HEK293 (cell line): ENCODE results near the gene BPNT1.
"Not testable (repeated sequence)": the region's sequence is repeated elsewhere in the genome, so short reads cannot be mapped to it uniquely, and the experiment has no call there.

Experiments
- CTCF ChIA-PET: fragments of 350-600 bp; formaldehyde crosslinking; extraction: SDS; loops from one replicate; lab custom pipeline; 2021; ENCODE audit warnings: antibody characterized with exemption; lab: Yijun Ruan, JAX
- POLR2A ChIA-PET: fragments of 300-600 bp; formaldehyde crosslinking; extraction: SDS; loops from one replicate; lab custom pipeline; 2020; ENCODE audit warnings: antibody characterized with exemption, inconsistent platforms; lab: Yijun Ruan, JAX
- H3K27ac ChIP-seq: fragments of 200-500 bp; sonication (Bioruptor generic); 2 replicates; pipeline ENCODE4 v1.5.1; 2014; ENCODE audit warnings: low read depth, low read length, control low read depth, inconsistent platforms; ENCODE audit errors: extremely low read depth
- H3K36me3 ChIP-seq, 2 experiments: fragments of 200-500 bp in 1 of 2; sonication (Bioruptor generic) in 1 of 2; 1 replicate in 1 of 2; 2 replicates in 1 of 2; pipeline ENCODE4 v1.5.1; 2014 to 2017; ENCODE audit warnings: inconsistent platforms in 2 of 2, low read length in 2 of 2; ENCODE audit not compliant: control insufficient read depth in 2 of 2, insufficient read depth in 1 of 2
- H3K4me1 ChIP-seq: fragments of 200-500 bp; sonication (Bioruptor generic); 2 replicates; pipeline ENCODE4 v1.5.1; 2014; ENCODE audit warnings: mild to moderate bottlenecking, low read length, inconsistent platforms; ENCODE audit not compliant: control insufficient read depth, insufficient read depth
- H3K4me3 ChIP-seq: 2 replicates; pipeline ENCODE4 v1.5.1; 2011; ENCODE audit warnings: low read depth, mild to moderate bottlenecking, control low read depth, low read length, moderate library complexity
- H3K9me3 ChIP-seq: fragments of 200-500 bp; sonication (Bioruptor generic); 2 replicates; pipeline ENCODE4 v1.5.1; 2014; ENCODE audit warnings: low read depth, low read length, inconsistent platforms; ENCODE audit not compliant: control insufficient read depth, insufficient read depth
- KLF9 ChIP-seq: fragments of 450-650 bp; formaldehyde crosslinking; IDR thresholded peaks from 2 replicates; pipeline ENCODE4 v1.5.1; 2016; ENCODE audit warnings: missing biosample characterization, missing genetic modification characterization, low read depth
- SCRT2 ChIP-seq: fragments of 450-650 bp; formaldehyde crosslinking; IDR thresholded peaks from 2 replicates; pipeline ENCODE4 v1.5.1; 2016; ENCODE audit warnings: missing biosample characterization, missing genetic modification characterization
- YY1 ChIP-seq: fragments of 450-650 bp; formaldehyde crosslinking; IDR thresholded peaks from 2 replicates; pipeline ENCODE4 v1.5.1; 2018; ENCODE audit warnings: missing biosample characterization, missing genetic modification characterization
- ZBTB17 ChIP-seq: fragments of 450-650 bp; formaldehyde crosslinking; IDR thresholded peaks from 2 replicates; pipeline ENCODE4 v1.5.1; 2016; ENCODE audit warnings: missing biosample characterization, missing genetic modification characterization
- ZNF112 ChIP-seq: fragments of 450-650 bp; formaldehyde crosslinking; IDR thresholded peaks from 2 replicates; pipeline ENCODE4 v1.5.0; 2017; ENCODE audit warnings: missing biosample characterization, missing genetic modification characterization
- ZNF121 ChIP-seq: fragments of 450-650 bp; formaldehyde crosslinking; IDR thresholded peaks from 2 replicates; pipeline ENCODE4 v1.5.1; 2016; ENCODE audit warnings: missing biosample characterization, missing genetic modification characterization
- ZNF133 ChIP-seq: fragments of 450-650 bp; formaldehyde crosslinking; IDR thresholded peaks from 2 replicates; pipeline ENCODE4 v1.5.1; 2016; ENCODE audit warnings: missing biosample characterization, missing genetic modification characterization
- ZNF211 ChIP-seq: fragments of 450-650 bp; formaldehyde crosslinking; IDR thresholded peaks from 2 replicates; pipeline ENCODE4 v1.5.1; 2016; ENCODE audit warnings: low read depth, missing biosample characterization, missing genetic modification characterization
- ZNF223 ChIP-seq: fragments of 450-650 bp; formaldehyde crosslinking; IDR thresholded peaks from 2 replicates; pipeline ENCODE4 v1.5.1; 2016; ENCODE audit warnings: missing biosample characterization, missing genetic modification characterization
- ZNF239 ChIP-seq: fragments of 450-650 bp; formaldehyde crosslinking; IDR thresholded peaks from 2 replicates; pipeline ENCODE4 v1.5.1; 2016; ENCODE audit warnings: missing biosample characterization, missing genetic modification characterization
- ZNF280D ChIP-seq: fragments of 450-650 bp; formaldehyde crosslinking; IDR thresholded peaks from 2 replicates; pipeline ENCODE4 v1.5.1; 2016; ENCODE audit warnings: missing biosample characterization, missing genetic modification characterization
- ZNF555 ChIP-seq: fragments of 450-650 bp; formaldehyde crosslinking; conservative IDR thresholded peaks from 2 replicates; pipeline ENCODE4 v1.5.1; 2017; ENCODE audit warnings: missing biosample characterization, mild to moderate bottlenecking, missing genetic modification characterization, inconsistent platforms
- ZNF660 ChIP-seq: fragments of 450-650 bp; IDR thresholded peaks from 2 replicates; pipeline ENCODE4 v1.5.1; 2018; ENCODE audit warnings: missing biosample characterization, mild to moderate bottlenecking, missing genetic modification characterization
- ZNF747 ChIP-seq: fragments of 450-650 bp; formaldehyde crosslinking; IDR thresholded peaks from 2 replicates; pipeline ENCODE4 v1.5.1; 2016; ENCODE audit warnings: missing biosample characterization, missing genetic modification characterization
- TF ChIP-seq, protein P1 (sequence below): fragments of 450-650 bp; IDR thresholded peaks from 2 replicates; pipeline ENCODE4 v1.5.1; 2018; ENCODE audit warnings: missing biosample characterization, mild to moderate bottlenecking, missing genetic modification characterization
- TF ChIP-seq, protein P2 (sequence below): fragments of 450-650 bp; formaldehyde crosslinking; IDR thresholded peaks from 2 replicates; pipeline ENCODE4 v1.5.1; 2016; ENCODE audit warnings: missing biosample characterization, missing genetic modification characterization
- TF ChIP-seq, protein P3 (sequence below): fragments of 450-650 bp; formaldehyde crosslinking; IDR thresholded peaks from 2 replicates; pipeline ENCODE4 v1.5.1; 2016; ENCODE audit warnings: missing biosample characterization, missing genetic modification characterization
- TF ChIP-seq, protein P4 (sequence below): fragments of 450-650 bp; formaldehyde crosslinking; IDR thresholded peaks from 2 replicates; pipeline ENCODE4 v1.5.1; 2017; ENCODE audit warnings: missing biosample characterization, mild to moderate bottlenecking, missing genetic modification characterization, moderate library complexity

The BPNT1 gene

DNA sequence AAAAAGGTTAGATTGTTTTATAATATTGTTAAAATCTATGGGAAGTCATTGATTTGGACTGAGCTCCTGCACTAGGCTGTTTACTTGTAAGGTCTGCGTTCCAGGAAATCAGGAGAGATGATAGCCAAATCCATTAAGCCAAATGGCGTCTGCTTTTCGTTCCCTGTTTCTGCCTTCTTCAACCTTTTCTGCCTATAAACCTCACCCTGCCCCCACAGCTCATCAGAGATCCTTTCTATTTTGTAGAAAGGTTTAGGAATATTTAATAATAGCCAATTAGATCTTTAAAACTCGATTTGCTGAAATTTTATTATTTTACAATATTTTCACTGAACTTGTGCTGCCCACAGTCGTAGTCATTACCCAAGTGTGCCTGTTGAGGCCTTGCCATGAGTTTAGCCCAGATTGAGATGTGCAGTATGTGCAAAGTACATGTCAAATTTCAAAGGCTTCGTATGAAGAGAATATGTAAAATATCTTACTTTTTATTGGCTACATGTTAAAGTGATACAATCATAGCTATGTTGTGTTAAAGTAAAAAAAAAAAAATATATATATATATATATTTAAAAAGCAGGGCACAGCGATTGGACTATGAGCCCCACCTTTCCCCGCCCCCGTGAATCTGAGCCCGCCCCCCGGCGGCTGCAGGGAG, 3.9 kb upstream of the BPNT1 start:
- no peak overlapping the region for H3K4me3 ChIP-seq
- no peaks in the 10 kb centered on the region for H3K9me3 ChIP-seq
- CTCF ChIA-PET = interaction anchor here (0.6 kb wide), 1 partner anchor 10 kb away, joined by 4 read pairs; no protein-coding TSS in a partner anchor
- POLR2A ChIA-PET = no interaction called here
- TF ChIP-seq ZBTB17 (tag by site-specific recombination) (peak; percentile 76), ZNF747 (tag by site-specific recombination) (no peak)
- TF ChIP-seq, protein P1, sequence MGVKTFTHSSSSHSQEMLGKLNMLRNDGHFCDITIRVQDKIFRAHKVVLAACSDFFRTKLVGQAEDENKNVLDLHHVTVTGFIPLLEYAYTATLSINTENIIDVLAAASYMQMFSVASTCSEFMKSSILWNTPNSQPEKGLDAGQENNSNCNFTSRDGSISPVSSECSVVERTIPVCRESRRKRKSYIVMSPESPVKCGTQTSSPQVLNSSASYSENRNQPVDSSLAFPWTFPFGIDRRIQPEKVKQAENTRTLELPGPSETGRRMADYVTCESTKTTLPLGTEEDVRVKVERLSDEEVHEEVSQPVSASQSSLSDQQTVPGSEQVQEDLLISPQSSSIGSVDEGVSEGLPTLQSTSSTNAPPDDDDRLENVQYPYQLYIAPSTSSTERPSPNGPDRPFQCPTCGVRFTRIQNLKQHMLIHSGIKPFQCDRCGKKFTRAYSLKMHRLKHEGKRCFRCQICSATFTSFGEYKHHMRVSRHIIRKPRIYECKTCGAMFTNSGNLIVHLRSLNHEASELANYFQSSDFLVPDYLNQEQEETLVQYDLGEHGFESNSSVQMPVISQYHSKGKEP = no peak
- TF ChIP-seq, protein P2, sequence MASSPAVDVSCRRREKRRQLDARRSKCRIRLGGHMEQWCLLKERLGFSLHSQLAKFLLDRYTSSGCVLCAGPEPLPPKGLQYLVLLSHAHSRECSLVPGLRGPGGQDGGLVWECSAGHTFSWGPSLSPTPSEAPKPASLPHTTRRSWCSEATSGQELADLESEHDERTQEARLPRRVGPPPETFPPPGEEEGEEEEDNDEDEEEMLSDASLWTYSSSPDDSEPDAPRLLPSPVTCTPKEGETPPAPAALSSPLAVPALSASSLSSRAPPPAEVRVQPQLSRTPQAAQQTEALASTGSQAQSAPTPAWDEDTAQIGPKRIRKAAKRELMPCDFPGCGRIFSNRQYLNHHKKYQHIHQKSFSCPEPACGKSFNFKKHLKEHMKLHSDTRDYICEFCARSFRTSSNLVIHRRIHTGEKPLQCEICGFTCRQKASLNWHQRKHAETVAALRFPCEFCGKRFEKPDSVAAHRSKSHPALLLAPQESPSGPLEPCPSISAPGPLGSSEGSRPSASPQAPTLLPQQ (tag by site-specific recombination) = no peak
- peaks cover 22 to 29% of the 10 kb centered on the region in 2 experiments; a peak in 2 of 3 replicates for H3K36me3 ChIP-seq
- H3K27ac ChIP-seq = no peak overlapping the region
- H3K4me1 ChIP-seq = no peaks in the 10 kb centered on the region

DNA sequence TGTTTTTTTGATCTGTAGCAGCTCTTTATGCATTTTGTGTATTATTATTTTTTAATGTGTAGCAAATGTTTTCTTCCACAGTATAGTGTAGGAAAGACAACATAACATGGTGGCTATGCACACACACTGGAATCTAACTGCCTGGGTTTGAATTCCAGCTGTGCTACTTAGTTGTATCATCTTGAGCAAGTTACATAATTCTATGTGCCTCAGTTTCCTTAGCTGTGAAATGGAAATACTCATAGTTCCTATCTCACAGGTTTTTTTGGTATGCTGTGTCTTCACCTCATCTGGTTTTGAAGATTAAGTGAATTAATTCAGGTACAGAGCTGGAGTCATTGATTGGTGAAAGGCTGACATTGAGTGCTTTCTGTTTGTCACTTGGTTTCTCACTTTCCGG, 3.1 kb upstream of the BPNT1 start:
- CTCF ChIA-PET = interaction anchor here (0.6 kb wide), 1 partner anchor 65 kb away, joined by 3 read pairs; no protein-coding TSS in a partner anchor
- no peak for TF ChIP-seq ZNF112 (tag by site-specific recombination)
- no peak for TF ChIP-seq ZNF660 (tag by site-specific recombination)
- TF ChIP-seq, protein P3, sequence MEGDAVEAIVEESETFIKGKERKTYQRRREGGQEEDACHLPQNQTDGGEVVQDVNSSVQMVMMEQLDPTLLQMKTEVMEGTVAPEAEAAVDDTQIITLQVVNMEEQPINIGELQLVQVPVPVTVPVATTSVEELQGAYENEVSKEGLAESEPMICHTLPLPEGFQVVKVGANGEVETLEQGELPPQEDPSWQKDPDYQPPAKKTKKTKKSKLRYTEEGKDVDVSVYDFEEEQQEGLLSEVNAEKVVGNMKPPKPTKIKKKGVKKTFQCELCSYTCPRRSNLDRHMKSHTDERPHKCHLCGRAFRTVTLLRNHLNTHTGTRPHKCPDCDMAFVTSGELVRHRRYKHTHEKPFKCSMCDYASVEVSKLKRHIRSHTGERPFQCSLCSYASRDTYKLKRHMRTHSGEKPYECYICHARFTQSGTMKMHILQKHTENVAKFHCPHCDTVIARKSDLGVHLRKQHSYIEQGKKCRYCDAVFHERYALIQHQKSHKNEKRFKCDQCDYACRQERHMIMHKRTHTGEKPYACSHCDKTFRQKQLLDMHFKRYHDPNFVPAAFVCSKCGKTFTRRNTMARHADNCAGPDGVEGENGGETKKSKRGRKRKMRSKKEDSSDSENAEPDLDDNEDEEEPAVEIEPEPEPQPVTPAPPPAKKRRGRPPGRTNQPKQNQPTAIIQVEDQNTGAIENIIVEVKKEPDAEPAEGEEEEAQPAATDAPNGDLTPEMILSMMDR (tag by site-specific recombination) = no peak
- TF ChIP-seq SCRT2 (tag by site-specific recombination) = no peak
- TF ChIP-seq ZNF121 (tag by site-specific recombination) = no peak
- TF ChIP-seq ZNF555 = no peak
- TF ChIP-seq ZNF223 (tag by site-specific recombination) = no peak
- no peak for TF ChIP-seq ZBTB17 (tag by site-specific recombination)
- TF ChIP-seq ZNF239 = no peak
- no peak for TF ChIP-seq ZNF280D (tag by site-specific recombination)
- no peak for TF ChIP-seq ZNF133 (tag by site-specific recombination)
- TF ChIP-seq, protein P4, sequence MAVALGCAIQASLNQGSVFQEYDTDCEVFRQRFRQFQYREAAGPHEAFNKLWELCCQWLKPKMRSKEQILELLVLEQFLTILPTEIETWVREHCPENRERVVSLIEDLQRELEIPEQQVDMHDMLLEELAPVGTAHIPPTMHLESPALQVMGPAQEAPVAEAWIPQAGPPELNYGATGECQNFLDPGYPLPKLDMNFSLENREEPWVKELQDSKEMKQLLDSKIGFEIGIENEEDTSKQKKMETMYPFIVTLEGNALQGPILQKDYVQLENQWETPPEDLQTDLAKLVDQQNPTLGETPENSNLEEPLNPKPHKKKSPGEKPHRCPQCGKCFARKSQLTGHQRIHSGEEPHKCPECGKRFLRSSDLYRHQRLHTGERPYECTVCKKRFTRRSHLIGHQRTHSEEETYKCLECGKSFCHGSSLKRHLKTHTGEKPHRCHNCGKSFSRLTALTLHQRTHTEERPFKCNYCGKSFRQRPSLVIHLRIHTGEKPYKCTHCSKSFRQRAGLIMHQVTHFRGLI = no peak
- no peak for TF ChIP-seq YY1 (tag by site-specific recombination)
- TF ChIP-seq KLF9 (tag by site-specific recombination) = no peak
- no peak for TF ChIP-seq ZNF211
- POLR2A ChIA-PET = no interaction called here

DNA sequence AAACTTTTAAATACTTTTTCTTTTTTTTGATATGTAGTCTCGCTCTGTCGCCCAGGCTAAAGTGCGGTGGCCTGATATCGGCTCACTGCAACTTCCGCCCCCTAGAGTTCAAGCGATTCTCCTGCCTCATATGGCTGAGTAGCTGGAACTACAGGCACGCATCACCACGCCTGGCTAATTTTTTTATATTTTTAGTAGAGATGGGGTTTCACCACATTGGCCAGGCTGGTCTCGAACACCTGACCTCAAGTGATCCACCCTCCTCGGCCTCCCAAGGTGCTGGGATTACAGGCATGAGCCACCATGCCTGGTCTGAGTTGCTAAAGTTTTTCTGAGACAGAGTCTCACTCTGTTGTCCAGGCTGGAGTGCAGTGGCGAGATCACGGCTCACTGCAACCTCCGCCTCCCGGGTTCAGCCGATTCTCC, 3.3 kb downstream of the BPNT1 start:
- CTCF ChIA-PET, H3K4me1 ChIP-seq, H3K4me3 ChIP-seq, H3K27ac ChIP-seq, H3K9me3 ChIP-seq, H3K36me3 ChIP-seq, POLR2A ChIA-PET: not testable (repeated sequence)

More for the DNA sequence above, 3.1 kb upstream of the BPNT1 start:
- Histone ChIP-seq H3K4me3 (no peak overlapping the region), H3K4me1 (no peaks in the 10 kb centered on the region), H3K36me3 (peaks cover 14 to 21% of the 10 kb centered on the region in 2 experiments; a peak in 2 of 3 replicates), H3K27ac (no peak overlapping the region), H3K9me3 (no peaks in the 10 kb centered on the region)
